ENCODE data around the gene SF1. TPM values are rescaled to one million over a fixed set of nuclear protein-coding genes. Genes with fewer than 3 reads are reported as not detected.

Gene SF1
- total RNA-seq, 1 donor from 2014 or later = 450 TPM

- Mint-ChIP-seq H3K27me3 (peaks cover 3% of the 10 kb centered on the region), H3K4me1 (ENCODE audit: unreplicated experiment) (peaks cover 21% of the 10 kb centered on the region), H3K4me3 (peak overlapping the region; percentile 97), H3K27ac (peak overlapping the region; percentile 96), H3K9me3 (no peaks in the 10 kb centered on the region), H3K36me3 (peaks cover 39% of the 10 kb centered on the region)
- no peak for DNase-seq (ENCODE audit: extremely low spot score, unreplicated experiment)
- no peak for TF ChIP-seq CTCF (conservative IDR thresholded peaks at IDR 0.05)
Observed at GRCh38 chr11:64777449-64778222, 706 bp downstream of the SF1 start.

GRCh38 chr11:64776875-64777274 is 1.5 kb downstream of the SF1 start:
- Mint-ChIP-seq H3K4me3 (peak overlapping the region; percentile 97), H3K9me3 (no peaks in the 10 kb centered on the region), H3K4me1 (ENCODE audit: unreplicated experiment) (peaks cover 23% of the 10 kb centered on the region), H3K36me3 (peaks cover 47% of the 10 kb centered on the region), H3K27ac (peak overlapping the region; percentile 96), H3K27me3 (peaks cover 3% of the 10 kb centered on the region)
- no peak for TF ChIP-seq CTCF (conservative IDR thresholded peaks at IDR 0.05)
- DNase-seq (ENCODE audit: extremely low spot score, unreplicated experiment) = no peak

DNA sequence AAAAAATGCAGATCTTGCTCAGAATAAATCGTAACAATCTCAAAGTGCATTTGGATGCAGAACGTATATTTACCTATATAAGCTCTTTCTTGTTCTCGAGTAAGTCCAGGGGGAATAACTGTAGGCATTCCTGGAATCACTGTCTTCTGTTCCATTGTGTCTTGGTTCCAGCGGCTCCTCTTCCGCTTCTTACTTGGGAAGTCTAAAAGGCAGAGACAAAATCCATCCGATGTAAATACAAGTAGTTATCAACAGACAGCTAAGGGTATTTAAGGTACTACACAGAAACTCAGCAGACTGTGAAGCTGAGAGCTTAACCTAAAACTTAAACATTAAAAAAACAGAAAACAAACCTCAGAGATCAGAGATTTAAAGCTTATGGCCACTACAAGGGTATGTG is 1.9 kb downstream of the SF1 start:
- no peaks in the 10 kb centered on the region for H3K9me3 Mint-ChIP-seq
- H3K4me3 Mint-ChIP-seq = peak overlapping the region; percentile 97
- peaks cover 51% of the 10 kb centered on the region for H3K36me3 Mint-ChIP-seq
- DNase-seq (ENCODE audit: extremely low spot score, unreplicated experiment) = no peak
- peak overlapping the region; percentile 96 for H3K27ac Mint-ChIP-seq
- H3K4me1 Mint-ChIP-seq (ENCODE audit: unreplicated experiment) = peaks cover 28% of the 10 kb centered on the region
- H3K27me3 Mint-ChIP-seq = peaks cover 3% of the 10 kb centered on the region
- TF ChIP-seq CTCF (conservative IDR thresholded peaks at IDR 0.05) = no peak

DNA sequence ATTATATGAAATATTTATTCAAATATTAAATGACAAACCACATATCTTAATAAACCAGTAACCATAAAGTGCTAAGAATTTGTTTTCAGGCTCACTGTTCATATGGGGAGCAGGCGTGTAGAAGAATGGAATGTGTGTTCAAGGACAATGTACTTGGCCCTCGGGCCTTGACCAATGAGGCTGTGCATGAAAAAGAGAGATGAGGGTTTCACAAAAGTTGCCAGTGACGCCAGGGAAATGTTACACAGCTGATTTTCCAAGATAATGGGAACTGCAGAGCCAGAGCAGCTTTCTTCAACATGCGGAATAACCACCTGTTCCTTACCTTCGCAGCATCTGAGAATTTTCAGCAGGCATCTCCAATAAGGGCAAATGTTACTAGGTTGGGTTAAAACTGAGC is 4.2 kb downstream of the SF1 start:
- DNase-seq (ENCODE audit: extremely low spot score, unreplicated experiment) = no peak
- Mint-ChIP-seq H3K27me3 (peaks cover 3% of the 10 kb centered on the region), H3K4me3 (peak overlapping the region; percentile 17), H3K27ac (no peak overlapping the region), H3K4me1 (ENCODE audit: unreplicated experiment) (peaks cover 29% of the 10 kb centered on the region), H3K36me3 (peaks cover 66% of the 10 kb centered on the region), H3K9me3 (no peaks in the 10 kb centered on the region)
- no peak for TF ChIP-seq CTCF (conservative IDR thresholded peaks at IDR 0.05)

GRCh38 chr11:64772303-64773018 is 5.9 kb downstream of the SF1 start:
- H3K27ac Mint-ChIP-seq = peak overlapping the region; percentile 53
- TF ChIP-seq CTCF (conservative IDR thresholded peaks at IDR 0.05) = no peak
- H3K4me3 Mint-ChIP-seq = no peak overlapping the region
- peaks cover 76% of the 10 kb centered on the region for H3K36me3 Mint-ChIP-seq
- H3K27me3 Mint-ChIP-seq = no peaks in the 10 kb centered on the region
- peaks cover 26% of the 10 kb centered on the region for H3K4me1 Mint-ChIP-seq (ENCODE audit: unreplicated experiment)
- no peak for DNase-seq (ENCODE audit: extremely low spot score, unreplicated experiment)
- no peaks in the 10 kb centered on the region for H3K9me3 Mint-ChIP-seq

All from type B pancreatic cell (in vitro differentiated cells).